Measurements from ENCODE around the gene RCVRN.
"Not testable (repeated sequence)": the region's sequence is repeated elsewhere in the genome, so short reads cannot be mapped to it uniquely, and the experiment has no call there.

The RCVRN gene

GRCh38 chr17:9924735-9925191 lies 19.7 kb upstream of the RCVRN start:
- Histone ChIP-seq H3K4me3 (ENCODE audit: low read length in 2 of 2) (no peak overlapping the region), H3K4me1 (ENCODE audit: control insufficient read depth, insufficient read depth, low read length) (peaks cover 7% of the 10 kb centered on the region), H3K27ac (ENCODE audit: low read length) (no peak overlapping the region), H3K9ac (ENCODE audit: low read length in 2 of 2) (peak overlapping the region in 1 of 2 donors; percentile 38), H3K36me3 (ENCODE audit: control insufficient read depth in 2 of 2, insufficient read depth in 2 of 2, low read length in 2 of 2) (peaks cover 0 to 2% of the 10 kb centered on the region in 2 donors), H3K9me3 (ENCODE audit: control insufficient read depth in 2 of 2, low read length in 2 of 2) (no peaks in the 10 kb centered on the region), H3K27me3 (ENCODE audit: control insufficient read depth in 1 of 2, insufficient read depth in 2 of 2, low read length in 2 of 2) (no peaks in the 10 kb centered on the region)

DNA sequence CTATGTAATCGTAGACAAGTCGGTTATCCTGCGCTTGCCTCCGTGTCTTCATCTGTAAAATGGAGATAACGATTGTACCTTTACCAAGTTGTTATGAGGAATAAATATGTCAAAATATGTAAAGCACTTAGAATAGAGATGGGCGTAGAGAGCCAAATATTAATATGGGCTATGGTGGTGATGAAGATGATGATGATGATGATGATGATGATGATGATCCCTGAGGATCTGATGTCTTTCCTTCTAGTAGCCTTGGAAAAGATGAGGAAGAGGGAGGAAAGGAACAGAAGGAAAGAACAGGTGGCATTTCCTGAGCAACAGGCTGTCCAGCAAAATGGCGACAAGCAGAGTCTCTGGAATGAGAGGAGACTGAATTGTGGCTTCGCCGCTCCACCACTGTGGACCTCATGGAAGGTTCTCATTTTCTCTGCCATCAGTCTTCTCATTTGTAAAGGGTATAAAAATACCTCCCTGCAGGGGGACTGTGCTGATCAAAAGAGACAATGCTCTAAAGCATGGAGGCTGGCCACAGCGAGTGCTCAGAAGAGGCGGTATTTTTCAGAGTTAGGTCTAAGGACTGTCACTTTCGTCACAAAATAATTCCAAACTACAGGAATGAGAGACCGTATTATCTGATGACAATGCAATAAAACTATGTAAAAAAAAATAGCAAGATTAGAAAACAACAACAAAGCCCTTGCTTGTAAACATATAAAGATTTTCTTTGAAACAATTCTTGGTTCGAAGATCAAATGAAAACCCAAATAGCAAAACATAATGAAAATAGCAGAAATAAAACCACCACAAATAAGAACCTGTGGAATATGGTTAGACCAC lies 17.2 kb upstream of the RCVRN start:
- Histone ChIP-seq H3K36me3 (ENCODE audit: control insufficient read depth in 2 of 2, insufficient read depth in 2 of 2, low read length in 2 of 2) (peaks cover 0 to 5% of the 10 kb centered on the region in 2 donors), H3K27ac (ENCODE audit: low read length) (no peak overlapping the region), H3K4me3 (ENCODE audit: low read length in 2 of 2) (no peak overlapping the region), H3K4me1 (ENCODE audit: control insufficient read depth, insufficient read depth, low read length) (peaks cover 7% of the 10 kb centered on the region), H3K9ac (ENCODE audit: low read length in 2 of 2) (no peak overlapping the region), H3K27me3 (ENCODE audit: control insufficient read depth in 1 of 2, insufficient read depth in 2 of 2, low read length in 2 of 2) (no peaks in the 10 kb centered on the region), H3K9me3 (ENCODE audit: control insufficient read depth in 2 of 2, low read length in 2 of 2) (no peaks in the 10 kb centered on the region)

DNA sequence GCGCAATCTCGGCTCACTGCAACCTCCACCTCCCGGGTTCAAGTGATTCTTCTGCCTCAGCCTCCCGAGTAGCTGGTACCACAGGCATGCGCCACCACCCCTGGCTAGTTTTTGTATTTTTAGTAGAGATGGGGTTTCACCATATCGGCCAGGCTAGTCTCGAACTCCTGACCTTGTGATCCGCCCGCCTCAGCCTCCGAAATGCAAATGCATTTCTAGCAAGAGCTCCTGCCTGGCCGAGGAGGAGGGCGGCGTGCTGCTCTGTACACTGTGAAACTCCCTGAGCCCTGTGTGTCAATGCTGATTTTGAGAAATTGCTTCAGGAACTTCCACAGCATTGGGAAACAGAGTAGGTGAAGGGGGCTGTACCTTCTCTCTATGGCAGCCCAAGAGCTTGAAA lies 16.1 kb upstream of the RCVRN start:
- H3K9me3 ChIP-seq (ENCODE audit: control insufficient read depth in 2 of 2, low read length in 2 of 2); H3K9ac ChIP-seq (ENCODE audit: low read length in 2 of 2); H3K27me3 ChIP-seq (ENCODE audit: control insufficient read depth in 1 of 2, insufficient read depth in 2 of 2, low read length in 2 of 2); H3K27ac ChIP-seq (ENCODE audit: low read length); H3K36me3 ChIP-seq (ENCODE audit: control insufficient read depth in 2 of 2, insufficient read depth in 2 of 2, low read length in 2 of 2); H3K4me3 ChIP-seq (ENCODE audit: low read length in 2 of 2); H3K4me1 ChIP-seq (ENCODE audit: control insufficient read depth, insufficient read depth, low read length): not testable (repeated sequence)

GRCh38 chr17:9918804-9919352 lies 13.8 kb upstream of the RCVRN start:
- Histone ChIP-seq H3K27ac (ENCODE audit: low read length) (no peak overlapping the region), H3K4me1 (ENCODE audit: control insufficient read depth, insufficient read depth, low read length) (no peaks in the 10 kb centered on the region), H3K36me3 (ENCODE audit: control insufficient read depth in 2 of 2, insufficient read depth in 2 of 2, low read length in 2 of 2) (peaks cover 0 to 5% of the 10 kb centered on the region in 2 donors), H3K27me3 (ENCODE audit: control insufficient read depth in 1 of 2, insufficient read depth in 2 of 2, low read length in 2 of 2) (no peaks in the 10 kb centered on the region), H3K9ac (ENCODE audit: low read length in 2 of 2) (no peak overlapping the region), H3K4me3 (ENCODE audit: low read length in 2 of 2) (no peak overlapping the region), H3K9me3 (ENCODE audit: control insufficient read depth in 2 of 2, low read length in 2 of 2) (no peaks in the 10 kb centered on the region)

DNA sequence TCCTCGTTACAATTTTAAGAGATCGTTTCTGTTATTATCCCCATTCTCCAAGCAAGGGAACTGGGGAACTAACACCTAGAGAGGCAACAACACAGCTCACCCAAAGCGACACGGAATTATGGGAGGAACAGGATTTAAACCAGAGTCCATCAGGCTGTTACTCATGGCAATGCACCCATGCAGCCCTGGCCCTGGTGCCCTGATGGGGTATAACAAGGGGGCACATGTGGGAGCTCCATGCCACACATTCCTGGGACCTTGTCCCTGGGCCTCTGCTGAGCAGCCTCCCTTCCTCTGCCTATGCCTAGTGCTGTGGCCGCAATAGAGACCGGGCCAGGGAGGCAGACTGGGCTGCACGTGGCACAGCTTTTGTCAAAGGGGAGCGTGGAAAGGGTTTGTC lies 13.3 kb upstream of the RCVRN start:
- H3K9me3 ChIP-seq (ENCODE audit: control insufficient read depth in 2 of 2, low read length in 2 of 2) = no peaks in the 10 kb centered on the region
- H3K9ac ChIP-seq (ENCODE audit: low read length in 2 of 2) = no peak overlapping the region
- H3K27me3 ChIP-seq (ENCODE audit: control insufficient read depth in 1 of 2, insufficient read depth in 2 of 2, low read length in 2 of 2) = no peaks in the 10 kb centered on the region
- H3K27ac ChIP-seq (ENCODE audit: low read length) = no peak overlapping the region
- H3K4me1 ChIP-seq (ENCODE audit: control insufficient read depth, insufficient read depth, low read length) = no peaks in the 10 kb centered on the region
- H3K36me3 ChIP-seq (ENCODE audit: control insufficient read depth in 2 of 2, insufficient read depth in 2 of 2, low read length in 2 of 2) = peaks cover 0 to 5% of the 10 kb centered on the region in 2 donors
- no peak overlapping the region for H3K4me3 ChIP-seq (ENCODE audit: low read length in 2 of 2)

- peaks cover 0 to 5% of the 10 kb centered on the region in 2 donors for H3K36me3 ChIP-seq (ENCODE audit: control insufficient read depth in 2 of 2, insufficient read depth in 2 of 2, low read length in 2 of 2)
Measured at GRCh38 chr17:9917801-9918200, 12.7 kb upstream of the RCVRN start.

DNA sequence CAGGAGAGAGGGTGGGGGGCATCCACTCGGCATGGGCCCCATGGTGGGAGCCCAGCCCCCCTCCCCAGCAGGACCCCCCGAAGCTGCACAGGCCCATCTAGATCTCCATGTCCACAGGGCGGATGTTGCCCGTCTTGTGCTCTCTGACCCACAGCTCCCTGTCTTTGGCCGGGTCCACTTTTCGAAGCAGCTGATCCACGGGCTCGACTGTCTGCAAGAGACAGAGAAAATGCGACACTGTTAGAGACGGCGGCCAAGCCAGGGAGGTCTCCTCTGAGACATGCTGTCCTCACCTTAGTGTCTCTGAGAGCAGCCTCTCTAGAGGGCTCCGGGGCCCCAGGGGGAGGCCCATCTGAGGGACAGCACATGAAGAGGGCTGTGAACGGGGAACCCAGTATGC lies 12.1 kb upstream of the RCVRN start:
- Histone ChIP-seq H3K4me3 (ENCODE audit: low read length in 2 of 2) (no peak overlapping the region), H3K27ac (ENCODE audit: low read length) (no peak overlapping the region), H3K4me1 (ENCODE audit: control insufficient read depth, insufficient read depth, low read length) (no peaks in the 10 kb centered on the region), H3K9ac (ENCODE audit: low read length in 2 of 2) (no peak overlapping the region), H3K9me3 (ENCODE audit: control insufficient read depth in 2 of 2, low read length in 2 of 2) (no peaks in the 10 kb centered on the region), H3K36me3 (ENCODE audit: control insufficient read depth in 2 of 2, insufficient read depth in 2 of 2, low read length in 2 of 2) (peaks cover 0 to 5% of the 10 kb centered on the region in 2 donors), H3K27me3 (ENCODE audit: control insufficient read depth in 1 of 2, insufficient read depth in 2 of 2, low read length in 2 of 2) (no peaks in the 10 kb centered on the region)

More at GRCh38 chr17:9917801-9918200, 12.7 kb upstream of the RCVRN start:
- Histone ChIP-seq H3K9me3 (ENCODE audit: control insufficient read depth in 2 of 2, low read length in 2 of 2) (no peaks in the 10 kb centered on the region), H3K27ac (ENCODE audit: low read length) (no peak overlapping the region), H3K4me3 (ENCODE audit: low read length in 2 of 2) (no peak overlapping the region), H3K27me3 (ENCODE audit: control insufficient read depth in 1 of 2, insufficient read depth in 2 of 2, low read length in 2 of 2) (no peaks in the 10 kb centered on the region), H3K9ac (ENCODE audit: low read length in 2 of 2) (no peak overlapping the region), H3K4me1 (ENCODE audit: control insufficient read depth, insufficient read depth, low read length) (no peaks in the 10 kb centered on the region)

DNA sequence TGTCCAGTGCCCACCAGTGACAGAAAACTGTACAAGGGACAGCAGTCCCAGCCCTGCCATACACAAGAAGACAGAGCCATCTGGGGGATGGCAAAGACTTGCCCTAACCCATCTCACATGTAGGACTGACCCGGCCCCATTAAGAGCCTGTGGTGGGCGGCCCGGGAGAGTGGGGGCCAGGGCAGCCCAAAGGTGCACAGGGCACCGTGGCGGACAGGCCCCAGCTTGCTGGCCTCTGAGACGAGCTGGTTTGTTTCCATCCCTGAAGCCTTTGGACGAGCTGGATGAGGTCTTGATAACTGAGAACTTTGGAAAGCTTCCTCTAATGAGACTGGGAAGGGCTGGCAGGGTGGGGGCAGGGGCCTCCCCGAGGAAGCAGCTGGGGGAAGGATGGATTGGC lies 11.0 kb upstream of the RCVRN start:
- H3K9ac ChIP-seq (ENCODE audit: low read length in 2 of 2) = no peak overlapping the region
- no peak overlapping the region for H3K4me3 ChIP-seq (ENCODE audit: low read length in 2 of 2)
- no peak overlapping the region for H3K27ac ChIP-seq (ENCODE audit: low read length)
- no peaks in the 10 kb centered on the region for H3K9me3 ChIP-seq (ENCODE audit: control insufficient read depth in 2 of 2, low read length in 2 of 2)
- peaks cover 0 to 5% of the 10 kb centered on the region in 2 donors for H3K36me3 ChIP-seq (ENCODE audit: control insufficient read depth in 2 of 2, insufficient read depth in 2 of 2, low read length in 2 of 2)
- H3K27me3 ChIP-seq (ENCODE audit: control insufficient read depth in 1 of 2, insufficient read depth in 2 of 2, low read length in 2 of 2) = no peaks in the 10 kb centered on the region
- H3K4me1 ChIP-seq (ENCODE audit: control insufficient read depth, insufficient read depth, low read length) = no peaks in the 10 kb centered on the region

- H3K27ac ChIP-seq (ENCODE audit: low read length) = no peak overlapping the region
- no peak overlapping the region for H3K9ac ChIP-seq (ENCODE audit: low read length in 2 of 2)
- H3K9me3 ChIP-seq (ENCODE audit: control insufficient read depth in 2 of 2, low read length in 2 of 2) = no peaks in the 10 kb centered on the region
- peaks cover 0 to 3% of the 10 kb centered on the region in 2 donors for H3K27me3 ChIP-seq (ENCODE audit: control insufficient read depth in 1 of 2, insufficient read depth in 2 of 2, low read length in 2 of 2)
- H3K36me3 ChIP-seq (ENCODE audit: control insufficient read depth in 2 of 2, insufficient read depth in 2 of 2, low read length in 2 of 2) = peaks cover 0 to 3% of the 10 kb centered on the region in 2 donors
- H3K4me1 ChIP-seq (ENCODE audit: control insufficient read depth, insufficient read depth, low read length) = peaks cover 5% of the 10 kb centered on the region
- H3K4me3 ChIP-seq (ENCODE audit: low read length in 2 of 2) = no peak overlapping the region
Measured at GRCh38 chr17:9913476-9913875, 8.4 kb upstream of the RCVRN start.

DNA sequence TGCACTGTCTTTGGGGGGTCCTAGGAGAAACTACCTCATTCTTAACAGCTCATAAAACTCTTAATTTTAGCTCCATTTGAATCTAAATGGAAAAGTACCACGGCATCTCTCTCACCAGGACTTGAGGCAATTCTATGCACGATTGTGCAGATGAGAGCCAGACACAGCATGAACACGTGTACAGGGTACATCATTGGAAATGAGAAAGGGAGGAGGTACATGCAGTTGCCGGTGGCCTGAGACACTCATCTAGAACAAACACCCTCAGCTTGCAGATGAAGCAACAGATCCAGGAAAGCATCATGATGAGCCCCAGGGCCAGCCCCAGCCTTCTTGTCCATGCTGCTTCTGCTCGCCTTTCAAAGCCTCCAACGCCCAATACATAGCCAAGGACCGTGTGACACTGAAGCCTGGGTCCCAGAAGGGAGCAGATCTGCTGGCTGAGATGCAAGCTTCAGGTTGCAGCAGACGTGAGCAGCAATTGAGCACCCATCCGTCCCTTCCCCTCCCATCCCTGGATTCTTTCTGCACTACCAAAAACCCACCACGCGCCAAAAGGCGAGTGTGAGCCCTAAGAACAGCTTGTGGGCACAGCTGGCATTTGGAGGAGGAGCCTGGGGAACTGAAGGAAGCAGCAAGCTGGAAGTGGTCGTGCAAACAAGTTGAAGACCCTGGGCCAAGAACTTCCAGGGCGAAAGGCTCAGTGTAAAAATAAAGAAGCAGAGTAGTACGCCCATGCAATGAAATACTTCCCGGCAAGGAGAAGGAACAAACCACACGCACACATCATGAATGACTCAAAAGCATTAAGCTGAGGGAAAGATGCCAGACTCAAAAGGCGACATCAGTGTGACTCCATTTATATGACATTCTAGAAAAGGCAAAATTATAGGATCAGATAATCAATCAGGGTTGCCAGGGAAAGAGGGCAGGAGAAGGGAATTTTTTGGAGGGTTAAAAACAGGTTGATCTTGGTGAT lies 7.3 kb upstream of the RCVRN start:
- H3K36me3 ChIP-seq (ENCODE audit: control insufficient read depth in 2 of 2, insufficient read depth in 2 of 2, low read length in 2 of 2) = no peaks in the 10 kb centered on the region
- no peak overlapping the region for H3K9ac ChIP-seq (ENCODE audit: low read length in 2 of 2)
- H3K4me1 ChIP-seq (ENCODE audit: control insufficient read depth, insufficient read depth, low read length) = peaks cover 10% of the 10 kb centered on the region
- no peak overlapping the region for H3K27ac ChIP-seq (ENCODE audit: low read length)
- H3K9me3 ChIP-seq (ENCODE audit: control insufficient read depth in 2 of 2, low read length in 2 of 2) = no peaks in the 10 kb centered on the region
- peaks cover 0 to 3% of the 10 kb centered on the region in 2 donors for H3K27me3 ChIP-seq (ENCODE audit: control insufficient read depth in 1 of 2, insufficient read depth in 2 of 2, low read length in 2 of 2)
- H3K4me3 ChIP-seq (ENCODE audit: low read length in 2 of 2) = no peak overlapping the region
